ENCODE measurements around the gene GPR153. TPM values are rescaled to one million over a fixed set of nuclear protein-coding genes. Genes with fewer than 3 reads are reported as not detected.
"Not testable (repeated sequence)": the region's sequence is repeated elsewhere in the genome, so short reads cannot be mapped to it uniquely, and the experiment has no call there.

Gene GPR153
- total RNA-seq, 2 donors from 2014 or later, result 0.62 to 1.6 TPM

DNA sequence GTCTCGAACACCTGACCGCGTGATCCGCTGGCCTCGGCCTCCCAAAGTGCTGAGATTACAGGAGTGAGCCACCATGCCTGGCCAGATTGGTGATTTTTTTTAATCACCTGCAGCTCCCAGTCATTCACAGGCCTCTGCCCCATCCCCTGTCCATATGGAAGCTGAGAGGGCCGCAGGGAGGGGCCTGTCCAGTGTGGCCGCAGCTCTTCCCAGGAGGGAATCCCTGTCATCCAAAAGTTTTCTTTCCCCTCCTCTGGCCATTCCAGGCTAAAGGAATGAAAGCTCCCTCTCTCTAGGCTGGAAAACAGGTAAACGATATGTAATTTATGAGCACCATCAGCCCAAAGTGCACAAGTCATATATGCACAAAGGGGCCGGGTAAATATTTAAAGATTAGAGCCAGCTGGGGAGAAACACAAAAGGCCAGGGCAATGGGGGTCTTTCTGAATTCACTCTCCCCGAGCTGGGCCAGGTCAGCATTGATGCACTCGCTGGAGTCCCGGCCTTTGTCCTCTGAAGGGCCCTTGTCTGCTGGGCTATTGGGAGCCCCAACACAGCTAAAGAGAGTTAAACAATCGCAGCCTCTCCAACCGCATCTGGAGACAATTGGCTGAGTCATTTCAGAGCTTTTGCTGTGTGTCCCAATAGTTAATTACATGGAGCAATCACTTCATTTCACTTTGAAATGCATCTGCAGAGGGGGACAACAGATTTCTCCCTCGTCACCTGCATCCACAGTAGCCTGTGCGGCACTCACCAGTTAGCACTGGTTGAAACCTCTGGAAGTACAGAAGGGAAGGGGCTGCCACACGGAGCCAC, 20.7 kb downstream of the GPR153 start:
- Mint-ChIP-seq H3K27ac (no peak overlapping the region), H3K9me3 (no peaks in the 10 kb centered on the region), H3K36me3 (ENCODE audit: insufficient read depth in 2 of 2) (peaks cover 0 to 1% of the 10 kb centered on the region in 2 donors), H3K27me3 (ENCODE audit: low read depth) (peaks cover 54% of the 10 kb centered on the region), H3K4me1 (ENCODE audit: low read depth) (peaks cover 13% of the 10 kb centered on the region), H3K4me3 (no peak overlapping the region)
- DNase-seq, result no peak
- ATAC-seq (replicated peaks in 1 of 2), result no peak

- ATAC-seq (replicated peaks in 1 of 2) (no peak), DNase-seq (no peak)
- peaks cover 0 to 1% of the 10 kb centered on the region in 2 donors for H3K36me3 Mint-ChIP-seq (ENCODE audit: insufficient read depth in 2 of 2)
- peaks cover 47% of the 10 kb centered on the region for H3K27me3 Mint-ChIP-seq (ENCODE audit: low read depth)
- H3K9me3 Mint-ChIP-seq, result no peaks in the 10 kb centered on the region
- no peak overlapping the region for H3K27ac Mint-ChIP-seq
- H3K4me3 Mint-ChIP-seq, result no peak overlapping the region
- peaks cover 20% of the 10 kb centered on the region for H3K4me1 Mint-ChIP-seq (ENCODE audit: low read depth)
Observed at GRCh38 chr1:6239213-6239752, 21.6 kb downstream of the GPR153 start.

DNA sequence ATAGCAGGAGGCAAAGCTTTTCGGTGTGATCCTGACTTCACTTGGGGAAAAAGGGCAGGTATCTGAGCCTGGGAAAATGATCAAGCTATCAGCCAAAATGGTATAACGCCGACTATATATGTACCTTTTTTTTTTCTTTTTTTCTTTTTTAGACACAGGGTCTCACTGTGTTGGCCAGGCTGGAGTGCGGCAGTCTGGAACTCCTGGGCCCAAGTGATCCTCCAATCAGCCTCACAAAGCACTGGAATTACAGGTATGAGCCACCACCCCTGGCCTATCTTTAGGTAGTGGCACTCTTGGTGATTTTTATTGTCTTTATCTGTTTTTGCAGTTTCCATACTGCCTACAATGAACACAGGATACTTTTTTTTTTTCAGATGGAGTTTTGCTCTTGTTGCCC, 23.8 kb downstream of the GPR153 start:
- no peak overlapping the region for H3K27ac Mint-ChIP-seq

DNA sequence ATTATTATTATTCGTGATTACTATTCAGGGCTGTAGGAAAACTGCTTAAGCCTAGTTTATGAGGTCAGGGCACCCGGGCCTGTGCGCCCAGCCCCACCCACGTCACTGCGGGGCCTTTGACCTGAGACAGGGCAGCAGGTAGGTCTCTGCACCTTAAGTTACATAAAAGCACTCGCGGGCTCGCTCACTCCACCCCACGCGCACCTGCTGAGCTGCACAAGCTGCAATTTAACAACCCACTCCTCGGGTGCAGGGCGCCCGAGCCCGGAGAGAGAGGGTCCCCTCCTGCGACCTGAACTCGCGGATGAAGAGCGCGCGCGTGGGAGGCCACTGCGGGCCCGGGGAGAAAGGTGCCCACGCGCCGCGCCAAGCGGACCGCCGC, 25.6 kb downstream of the GPR153 start:
- DNase-seq (peak in 1 of 2 donors; percentile 35), ATAC-seq (replicated peaks in 1 of 2) (peak in 1 of 2 donors; percentile 14)
- Mint-ChIP-seq H3K9me3 (no peaks in the 10 kb centered on the region), H3K27ac (peak overlapping the region; percentile 43), H3K4me3 (peak overlapping the region; percentile 89 to 90), H3K27me3 (ENCODE audit: low read depth) (peaks cover 17% of the 10 kb centered on the region), H3K4me1 (ENCODE audit: low read depth) (peaks cover 29% of the 10 kb centered on the region), H3K36me3 (ENCODE audit: insufficient read depth in 2 of 2) (peaks cover 2 to 6% of the 10 kb centered on the region in 2 donors)

More for the DNA sequence above, 23.8 kb downstream of the GPR153 start:
- Mint-ChIP-seq H3K4me3 (peak overlapping the region; percentile 41 to 85), H3K4me1 (ENCODE audit: low read depth) (peaks cover 38% of the 10 kb centered on the region), H3K36me3 (ENCODE audit: insufficient read depth in 2 of 2) (peaks cover 4 to 6% of the 10 kb centered on the region in 2 donors), H3K27me3 (ENCODE audit: low read depth) (peaks cover 33% of the 10 kb centered on the region), H3K9me3 (no peaks in the 10 kb centered on the region)
- ATAC-seq (replicated peaks in 1 of 2) (no peak), DNase-seq (no peak)

DNA sequence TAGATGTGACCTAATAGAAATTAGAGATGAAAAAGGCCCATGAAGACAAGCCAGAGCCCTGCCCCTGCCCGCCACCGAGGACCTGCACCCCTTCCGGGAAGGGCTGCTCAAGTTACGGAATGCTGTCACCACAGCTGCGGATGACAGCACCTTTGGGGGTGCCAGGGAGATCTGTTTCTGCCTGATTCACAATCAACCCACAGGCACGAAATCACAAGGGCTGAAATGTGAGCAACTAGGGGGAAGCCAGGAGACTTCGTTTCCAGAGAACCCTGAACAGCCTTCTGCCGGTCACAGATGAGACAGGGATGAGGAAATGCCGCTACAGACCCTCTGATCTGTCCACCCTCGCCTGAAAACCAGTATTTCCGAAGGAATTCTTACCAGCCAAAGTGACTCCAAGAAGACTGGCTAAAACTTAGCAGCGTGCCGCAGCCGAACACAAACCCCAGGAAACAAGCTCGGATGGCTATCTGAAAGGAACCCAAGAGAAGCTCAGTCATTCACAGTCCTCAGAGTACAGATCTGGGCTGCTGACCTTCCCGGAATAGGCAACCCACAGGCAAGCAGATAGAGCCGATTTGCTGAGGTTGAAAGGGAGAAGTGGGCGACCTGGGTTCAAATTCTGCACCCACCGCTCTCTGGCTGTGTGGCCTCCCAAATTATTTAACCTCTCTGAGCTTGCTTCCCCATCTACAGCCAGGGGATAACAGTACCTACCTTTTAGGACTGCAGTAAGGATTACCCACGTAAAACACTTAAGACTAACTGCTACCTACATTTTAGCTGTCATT, 26.2 kb downstream of the GPR153 start:
- peaks cover 29% of the 10 kb centered on the region for H3K4me1 Mint-ChIP-seq (ENCODE audit: low read depth)
- H3K9me3 Mint-ChIP-seq, result no peaks in the 10 kb centered on the region
- H3K27ac Mint-ChIP-seq, result peak overlapping the region; percentile 86
- peak overlapping the region; percentile 89 to 90 for H3K4me3 Mint-ChIP-seq
- peaks cover 2 to 6% of the 10 kb centered on the region in 2 donors for H3K36me3 Mint-ChIP-seq (ENCODE audit: insufficient read depth in 2 of 2)
- DNase-seq (no peak), ATAC-seq (replicated peaks in 1 of 2) (no peak)
- H3K27me3 Mint-ChIP-seq (ENCODE audit: low read depth), result peaks cover 11% of the 10 kb centered on the region

DNA sequence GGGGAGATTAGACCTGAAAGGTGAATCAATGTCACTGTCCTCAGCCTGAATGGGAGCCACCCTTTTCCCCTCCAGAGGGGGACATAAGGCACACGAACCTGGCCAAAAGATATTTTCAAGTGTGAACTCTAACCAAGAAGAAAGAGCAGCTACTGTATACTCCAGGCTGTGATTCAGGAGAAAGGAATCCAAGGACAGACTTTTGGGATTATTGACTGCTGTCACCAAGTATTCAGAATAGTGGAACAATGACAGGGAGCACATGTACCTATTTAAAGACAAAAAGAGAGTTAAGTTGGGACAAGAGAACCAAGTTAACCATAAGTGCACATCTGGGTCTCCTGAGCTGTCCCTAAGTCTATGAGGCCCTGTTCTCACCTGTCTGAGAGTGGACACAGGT, 27.5 kb downstream of the GPR153 start:
- no peaks in the 10 kb centered on the region for H3K27me3 Mint-ChIP-seq (ENCODE audit: low read depth)
- no peak overlapping the region for H3K4me3 Mint-ChIP-seq
- no peaks in the 10 kb centered on the region for H3K9me3 Mint-ChIP-seq
- DNase-seq (no peak), ATAC-seq (replicated peaks in 1 of 2) (no peak)
- H3K27ac Mint-ChIP-seq, result no peak overlapping the region
- peaks cover 2 to 7% of the 10 kb centered on the region in 2 donors for H3K36me3 Mint-ChIP-seq (ENCODE audit: insufficient read depth in 2 of 2)
- peaks cover 25% of the 10 kb centered on the region for H3K4me1 Mint-ChIP-seq (ENCODE audit: low read depth)

DNA sequence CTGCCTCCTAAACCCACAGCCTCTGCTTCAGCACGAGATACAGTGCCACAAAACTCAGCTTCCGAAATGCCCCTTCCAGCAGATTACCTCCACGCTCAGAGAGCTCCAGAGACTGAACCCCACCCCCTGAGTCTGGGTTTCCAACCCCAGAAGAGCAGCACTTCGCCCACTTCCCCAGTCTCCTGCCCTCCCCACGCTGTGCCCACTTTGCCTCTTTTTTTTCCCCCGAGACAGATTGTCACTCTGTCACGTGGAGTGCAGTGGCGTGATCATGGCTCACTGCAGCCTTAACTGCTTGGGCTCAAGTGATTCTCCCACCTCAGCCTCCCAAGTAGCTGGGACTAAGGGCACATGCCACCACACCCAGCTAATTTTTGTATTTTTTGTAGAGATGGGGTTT, 35.2 kb downstream of the GPR153 start:
- Mint-ChIP-seq H3K36me3 (ENCODE audit: insufficient read depth in 2 of 2) (peaks cover 2 to 23% of the 10 kb centered on the region in 2 donors), H3K4me3 (no peak overlapping the region), H3K27me3 (ENCODE audit: low read depth) (no peaks in the 10 kb centered on the region), H3K4me1 (ENCODE audit: low read depth) (no peaks in the 10 kb centered on the region), H3K27ac (no peak overlapping the region), H3K9me3 (no peaks in the 10 kb centered on the region)
- DNase-seq, result no peak
- no peak for ATAC-seq (replicated peaks in 1 of 2)

DNA sequence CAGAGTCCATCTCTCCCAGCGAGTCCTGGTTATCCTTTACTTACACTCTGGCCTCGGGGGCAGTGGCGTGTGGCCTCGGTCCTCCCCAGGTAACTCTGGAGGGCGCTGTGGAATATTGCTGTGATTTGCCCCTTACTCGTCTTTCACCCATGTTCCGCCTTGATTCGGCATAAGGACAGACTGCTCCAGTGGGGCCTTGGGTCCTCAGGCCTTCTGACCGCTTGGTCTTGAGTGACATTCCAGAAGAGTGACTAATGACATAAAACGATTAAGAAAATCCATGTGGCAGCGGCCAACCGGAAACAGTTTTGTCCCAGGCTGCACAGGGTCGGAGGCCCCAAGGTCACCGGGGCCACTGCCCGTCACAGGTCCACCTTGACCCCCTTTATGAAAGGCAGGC, 36.2 kb downstream of the GPR153 start:
- H3K9me3 Mint-ChIP-seq, result no peaks in the 10 kb centered on the region
- peaks cover 2 to 23% of the 10 kb centered on the region in 2 donors for H3K36me3 Mint-ChIP-seq (ENCODE audit: insufficient read depth in 2 of 2)
- no peak for ATAC-seq (replicated peaks in 1 of 2)
- no peaks in the 10 kb centered on the region for H3K4me1 Mint-ChIP-seq (ENCODE audit: low read depth)
- no peak overlapping the region for H3K4me3 Mint-ChIP-seq
- DNase-seq, result no peak
- no peaks in the 10 kb centered on the region for H3K27me3 Mint-ChIP-seq (ENCODE audit: low read depth)
- H3K27ac Mint-ChIP-seq, result no peak overlapping the region

- ATAC-seq (replicated peaks in 1 of 2), result no peak
- no peaks in the 10 kb centered on the region for H3K9me3 Mint-ChIP-seq
- H3K4me1 Mint-ChIP-seq (ENCODE audit: low read depth), result no peaks in the 10 kb centered on the region
- peaks cover 2 to 21% of the 10 kb centered on the region in 2 donors for H3K36me3 Mint-ChIP-seq (ENCODE audit: insufficient read depth in 2 of 2)
- H3K27me3 Mint-ChIP-seq (ENCODE audit: low read depth), result no peaks in the 10 kb centered on the region
- no peak overlapping the region for H3K4me3 Mint-ChIP-seq
- no peak overlapping the region for H3K27ac Mint-ChIP-seq
- no peak for DNase-seq
Observed at GRCh38 chr1:6223617-6224016, 37.3 kb downstream of the GPR153 start.

- ATAC-seq (replicated peaks in 1 of 2) (no peak), DNase-seq (no peak)
- Mint-ChIP-seq H3K9me3 (no peaks in the 10 kb centered on the region), H3K36me3 (ENCODE audit: insufficient read depth in 2 of 2) (peaks cover 2 to 20% of the 10 kb centered on the region in 2 donors), H3K4me1 (ENCODE audit: low read depth) (no peaks in the 10 kb centered on the region), H3K27ac (no peak overlapping the region), H3K27me3 (ENCODE audit: low read depth) (no peaks in the 10 kb centered on the region), H3K4me3 (no peak overlapping the region)
Observed at GRCh38 chr1:6222636-6223035, 38.3 kb downstream of the GPR153 start.

GRCh38 chr1:6221210-6221784, 39.6 kb downstream of the GPR153 start:
- Mint-ChIP-seq H3K9me3 (no peaks in the 10 kb centered on the region), H3K36me3 (ENCODE audit: insufficient read depth in 2 of 2) (peaks cover 0 to 18% of the 10 kb centered on the region in 2 donors), H3K4me3 (no peak overlapping the region), H3K27me3 (ENCODE audit: low read depth) (no peaks in the 10 kb centered on the region), H3K4me1 (ENCODE audit: low read depth) (no peaks in the 10 kb centered on the region), H3K27ac (no peak overlapping the region)
- DNase-seq, result no peak
- ATAC-seq (replicated peaks in 1 of 2), result no peak

DNA sequence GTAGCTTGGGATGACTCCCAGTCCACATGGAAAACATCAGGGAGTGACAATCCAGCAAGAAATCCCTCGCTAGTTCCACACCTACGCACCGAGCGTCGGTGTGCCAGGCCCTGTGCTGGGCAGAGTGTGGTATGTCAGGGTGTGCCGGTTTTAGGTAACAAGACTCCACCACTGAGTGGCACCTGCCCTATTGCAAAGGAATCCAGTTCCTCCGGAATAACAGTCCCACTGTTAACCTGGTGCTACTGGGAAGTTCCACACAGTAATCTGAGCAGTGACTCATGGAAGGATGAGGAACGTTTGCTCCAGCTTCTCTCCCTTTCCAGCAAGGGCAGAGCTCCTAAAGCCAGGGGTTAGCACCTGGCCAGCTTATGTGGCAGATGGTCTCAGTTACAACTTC, 40.7 kb downstream of the GPR153 start:
- no peak overlapping the region for H3K4me3 Mint-ChIP-seq
- peaks cover 5% of the 10 kb centered on the region for H3K27me3 Mint-ChIP-seq (ENCODE audit: low read depth)
- H3K27ac Mint-ChIP-seq, result no peak overlapping the region
- DNase-seq (no peak), ATAC-seq (replicated peaks in 1 of 2) (no peak)
- no peaks in the 10 kb centered on the region for H3K4me1 Mint-ChIP-seq (ENCODE audit: low read depth)
- H3K36me3 Mint-ChIP-seq (ENCODE audit: insufficient read depth in 2 of 2), result peaks cover 0 to 17% of the 10 kb centered on the region in 2 donors
- H3K9me3 Mint-ChIP-seq, result no peaks in the 10 kb centered on the region

GRCh38 chr1:6219641-6220040, 41.3 kb downstream of the GPR153 start:
- not testable (repeated sequence) for DNase-seq; H3K9me3 Mint-ChIP-seq; H3K4me1 Mint-ChIP-seq (ENCODE audit: low read depth); ATAC-seq (replicated peaks in 1 of 2); H3K27me3 Mint-ChIP-seq (ENCODE audit: low read depth); H3K4me3 Mint-ChIP-seq; H3K27ac Mint-ChIP-seq
- H3K36me3 Mint-ChIP-seq (ENCODE audit: insufficient read depth in 2 of 2), result peaks cover 0 to 16% of the 10 kb centered on the region in 2 donors
